Measurements from ENCODE around the gene PFN1. TPM values are rescaled to one million over a fixed set of nuclear protein-coding genes. Genes with fewer than 3 reads are reported as not detected.

PFN1 gene
- total RNA-seq, 1 donor = 507 TPM

DNA sequence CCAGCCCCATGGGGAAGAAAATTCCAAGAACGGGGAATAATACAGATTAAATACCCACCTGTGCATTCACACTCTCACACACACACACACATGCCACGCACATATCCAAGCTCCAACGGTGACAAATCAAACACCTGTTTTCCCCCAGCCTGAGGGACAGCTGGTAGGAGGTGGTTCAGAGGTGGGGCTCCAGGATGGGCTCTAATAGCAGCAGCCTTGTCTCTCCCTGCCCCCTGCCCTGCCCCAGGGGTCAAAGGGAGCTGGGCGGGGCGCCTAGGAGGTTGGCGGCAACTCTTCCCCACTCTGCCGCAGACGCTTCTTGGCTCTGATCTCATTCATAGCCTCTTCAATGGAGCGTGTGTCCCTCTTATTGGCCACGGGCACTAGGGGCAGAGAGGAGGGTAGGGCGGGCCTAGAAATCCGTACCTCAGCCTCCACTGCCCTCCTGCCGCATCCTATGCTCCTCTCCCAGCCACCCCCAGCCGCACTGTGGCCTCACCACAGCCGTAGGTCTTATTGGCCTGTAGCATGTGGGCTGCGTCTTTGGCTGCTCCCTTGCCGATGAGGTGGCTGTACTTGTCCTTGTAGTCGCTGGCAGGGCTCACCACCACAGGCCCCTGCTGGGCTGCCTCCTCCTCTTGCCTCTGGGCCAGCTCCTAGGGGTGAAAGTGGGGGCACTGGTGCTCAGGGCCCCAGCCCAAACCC is 11.1 kb upstream of the PFN1 start:
- no peak overlapping the region for H3K4me3 ChIP-seq (ENCODE audit: low read depth, low read length)
- DNase-seq (ENCODE audit: low read depth) = no peak
- no peak for TF ChIP-seq CTCF (IDR thresholded peaks at IDR 0.05; ENCODE audit: insufficient read depth, low read length)

- no peak for DNase-seq (ENCODE audit: low read depth)
- no peak overlapping the region for H3K4me3 ChIP-seq (ENCODE audit: low read depth, low read length)
- no peak for TF ChIP-seq CTCF (IDR thresholded peaks at IDR 0.05; ENCODE audit: insufficient read depth, low read length)
Observed at GRCh38 chr17:4958102-4958501, 9.8 kb upstream of the PFN1 start.

DNA sequence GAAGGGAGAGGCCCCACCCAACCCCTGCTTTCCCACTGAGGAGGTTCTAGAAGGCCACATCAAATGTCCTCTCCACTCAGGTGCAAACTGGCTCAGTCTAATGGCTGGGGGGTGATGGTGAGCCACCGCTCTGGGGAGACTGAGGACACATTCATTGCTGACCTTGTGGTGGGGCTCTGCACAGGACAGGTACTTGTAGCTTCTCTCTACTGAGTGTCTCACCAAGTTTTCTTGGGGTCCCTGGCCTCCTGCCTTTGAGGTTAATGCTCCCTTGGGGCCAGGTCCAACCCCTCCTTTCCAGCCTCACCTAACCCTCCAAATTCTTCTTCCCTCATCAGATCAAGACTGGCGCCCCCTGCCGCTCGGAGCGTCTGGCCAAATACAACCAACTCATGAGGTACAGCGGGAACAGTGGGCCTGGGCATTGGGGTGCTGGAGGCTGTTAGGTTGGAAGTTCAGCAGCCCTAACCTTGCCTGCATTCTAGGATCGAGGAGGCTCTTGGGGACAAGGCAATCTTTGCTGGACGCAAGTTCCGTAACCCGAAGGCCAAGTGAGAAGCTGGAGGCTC is 8.2 kb upstream of the PFN1 start:
- H3K4me3 ChIP-seq (ENCODE audit: low read depth, low read length) = no peak overlapping the region
- no peak for TF ChIP-seq CTCF (IDR thresholded peaks at IDR 0.05; ENCODE audit: insufficient read depth, low read length)
- no peak for DNase-seq (ENCODE audit: low read depth)

- no peak for DNase-seq (ENCODE audit: low read depth)
- no peak for TF ChIP-seq CTCF (IDR thresholded peaks at IDR 0.05; ENCODE audit: insufficient read depth, low read length)
- H3K4me3 ChIP-seq (ENCODE audit: low read depth, low read length) = no peak overlapping the region
Observed at GRCh38 chr17:4955091-4955490, 6.8 kb upstream of the PFN1 start.

DNA sequence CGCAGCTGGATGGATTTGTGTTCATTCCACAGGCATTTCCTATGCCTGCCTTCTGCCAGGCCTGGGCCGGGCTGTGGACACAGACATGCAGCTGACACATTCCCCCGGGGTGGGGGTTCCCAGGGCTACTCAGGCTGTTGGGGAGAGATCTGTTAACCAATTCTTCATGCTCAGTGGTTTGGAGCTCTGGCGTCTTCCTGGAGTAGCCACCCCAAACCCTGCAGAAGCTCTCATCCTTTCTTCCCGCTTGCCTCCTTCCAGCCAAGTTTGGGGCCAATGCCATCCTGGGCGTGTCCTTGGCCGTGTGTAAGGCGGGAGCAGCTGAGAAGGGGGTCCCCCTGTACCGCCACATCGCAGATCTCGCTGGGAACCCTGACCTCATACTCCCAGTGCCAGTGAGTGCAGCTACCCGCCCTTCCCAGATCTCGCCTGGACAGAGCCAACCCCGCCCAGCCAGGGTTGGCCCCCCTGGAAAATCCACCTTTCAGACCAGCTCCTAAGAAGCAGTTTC is 5.2 kb upstream of the PFN1 start:
- DNase-seq (ENCODE audit: low read depth) = peak; percentile 62
- no peak for TF ChIP-seq CTCF (IDR thresholded peaks at IDR 0.05; ENCODE audit: insufficient read depth, low read length)
- no peak overlapping the region for H3K4me3 ChIP-seq (ENCODE audit: low read depth, low read length)

DNA sequence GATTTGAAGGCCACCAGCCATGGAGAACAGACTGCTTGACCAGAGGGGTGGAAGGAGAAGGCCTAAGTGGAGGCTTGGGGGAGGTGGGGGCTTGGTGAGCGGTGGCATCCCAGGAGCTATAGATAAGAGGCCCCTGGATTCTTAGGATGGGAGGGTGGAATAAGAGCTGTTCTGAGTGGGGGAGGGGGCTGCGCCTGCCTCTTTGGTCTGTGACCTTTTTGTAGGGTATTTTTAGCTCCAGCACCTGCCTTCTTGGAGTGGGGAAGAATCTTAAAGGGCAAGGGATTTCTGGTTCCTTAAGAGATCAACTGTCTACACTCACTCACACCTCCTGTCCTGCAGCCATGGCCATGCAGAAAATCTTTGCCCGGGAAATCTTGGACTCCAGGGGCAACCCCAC is 3.2 kb upstream of the PFN1 start:
- no peak for TF ChIP-seq CTCF (IDR thresholded peaks at IDR 0.05; ENCODE audit: insufficient read depth, low read length)
- no peak overlapping the region for H3K4me3 ChIP-seq (ENCODE audit: low read depth, low read length)
- no peak for DNase-seq (ENCODE audit: low read depth)

Data from fibroblast of the aortic adventitia (primary cell).